SK-N-SH treated with all-trans-retinoic acid at 6 μM for 48 hours (cell line): Measurements from ENCODE around the gene SNRPD1.

Experiments
- ARNTL ChIP-seq: fragments of 450-650 bp; formaldehyde crosslinking; IDR thresholded peaks from 2 replicates; pipeline ENCODE4 v1.5.0; 2020; ENCODE audit warnings: low read depth, mild to moderate bottlenecking, moderate library complexity, borderline replicate concordance
- ESRRG ChIP-seq: fragments of 250-450 bp; sonication (Bioruptor Pico); IDR thresholded peaks from 2 replicates; pipeline ENCODE4 v1.6.1; 2021; ENCODE audit warnings: mild to moderate bottlenecking
- GLIS3 ChIP-seq: fragments of 250-450 bp; sonication (Bioruptor Pico); IDR thresholded peaks from 2 replicates; pipeline ENCODE4 v1.5.0; 2020; ENCODE audit warnings: mild to moderate bottlenecking, moderate library complexity
- PATZ1 ChIP-seq: fragments of 250-450 bp; sonication (Bioruptor Pico); IDR thresholded peaks from 2 replicates; pipeline ENCODE4 v1.8.0; 2020; ENCODE audit warnings: mild to moderate bottlenecking, moderate library complexity, borderline replicate concordance
- RARB ChIP-seq: fragments of 250-450 bp; sonication (Bioruptor Pico); IDR thresholded peaks from 2 replicates; pipeline ENCODE4 v1.8.0; 2021; ENCODE audit warnings: mild to moderate bottlenecking, moderate library complexity
- TCF4 ChIP-seq: fragments of 250-450 bp; sonication (Bioruptor Pico); IDR thresholded peaks from 2 replicates; pipeline ENCODE4 v1.8.0; 2021; ENCODE audit warnings: mild to moderate bottlenecking, moderate library complexity, borderline replicate concordance
- TSHZ2 ChIP-seq: fragments of 250-450 bp; sonication (Bioruptor Pico); IDR thresholded peaks from 2 replicates; pipeline ENCODE4 v1.5.0; 2020; ENCODE audit warnings: mild to moderate bottlenecking, moderate library complexity
- ZFP30 ChIP-seq: fragments of 450-650 bp; formaldehyde crosslinking; IDR thresholded peaks from 2 replicates; pipeline ENCODE4 v1.5.0; 2022; ENCODE audit warnings: mild to moderate bottlenecking, moderate library complexity

- TF ChIP-seq GLIS3 (CRISPR knock-in tag) (no peak), TSHZ2 (CRISPR knock-in tag) (no peak), RARB (CRISPR knock-in tag) (no peak), PATZ1 (no peak), ARNTL (CRISPR knock-in tag) (no peak), TCF4 (CRISPR knock-in tag) (no peak), ZFP30 (no peak), ESRRG (CRISPR knock-in tag) (no peak)
These were observed 14.5 kb upstream of the SNRPD1 start for GRCh38 chr18:21597620-21598019.
